ENCODE measurements around the gene TBX1. TPM values are rescaled to one million over a fixed set of nuclear protein-coding genes. Genes with fewer than 3 reads are reported as not detected.

TBX1 gene
- polyA plus RNA-seq, 1 donor from 2014 or later = not detected

DNA sequence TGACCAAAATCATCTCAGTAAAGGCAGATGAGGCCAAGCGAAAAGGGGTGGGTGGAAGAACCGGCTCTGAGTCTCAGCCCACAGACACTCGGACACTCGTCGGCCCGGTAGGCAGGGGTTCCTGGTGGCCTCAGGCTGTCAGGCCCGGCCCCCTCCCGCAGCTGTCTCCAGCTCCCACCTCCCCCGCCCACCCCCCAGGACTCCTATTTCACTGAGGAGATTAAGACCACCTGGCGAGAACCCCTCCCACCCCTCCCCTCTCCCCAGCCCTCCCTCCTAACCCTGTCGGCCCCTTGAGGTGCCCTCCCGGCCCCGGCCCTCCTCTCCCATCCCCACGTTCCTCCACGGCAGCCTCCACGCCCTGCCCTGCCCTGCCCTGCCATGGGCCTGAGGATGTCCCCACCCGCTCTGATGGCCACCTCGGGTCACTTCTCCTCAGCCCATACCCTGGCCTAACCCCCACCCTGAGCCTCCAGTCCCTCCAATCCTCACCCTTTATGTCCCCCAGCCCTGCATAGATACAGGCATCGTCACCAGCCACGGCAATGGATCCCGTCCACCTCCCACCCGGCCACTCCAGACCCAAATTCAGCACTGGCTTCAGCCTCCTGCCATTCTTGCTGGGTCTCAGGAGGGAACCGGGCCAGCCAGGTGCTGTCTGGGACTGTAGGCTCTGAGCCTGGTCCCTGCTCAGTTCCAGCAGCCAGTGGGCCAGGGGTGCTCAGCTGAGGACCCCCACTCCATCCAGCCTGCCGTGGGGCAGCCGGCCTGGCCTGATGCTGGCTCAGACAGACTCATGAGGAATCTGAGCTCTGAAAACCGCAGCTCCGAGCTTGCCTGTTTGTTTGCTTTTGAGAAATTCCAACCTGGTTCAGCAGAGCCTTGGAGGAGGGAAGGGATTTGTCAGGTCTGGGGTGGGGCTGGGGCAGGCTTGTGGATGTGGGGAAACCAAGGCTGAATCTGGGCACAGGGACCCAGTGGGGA lies 9.8 kb upstream of the TBX1 start:
- Histone ChIP-seq H3K9me3 (ENCODE audit: low read length) (no peaks in the 10 kb centered on the region), H3F3A (ENCODE audit: insufficient read depth, low read length, poor library complexity, severe bottlenecking) (no peaks in the 10 kb centered on the region), H3K9ac (ENCODE audit: low read length) (no peak overlapping the region), H3K9me2 (ENCODE audit: insufficient read depth, low read length) (no peaks in the 10 kb centered on the region), H3K79me2 (replicated peaks; ENCODE audit: insufficient read depth, low read length) (no peaks in the 10 kb centered on the region), H3K4me2 (ENCODE audit: low read length) (no peak overlapping the region), H4K20me1 (ENCODE audit: insufficient read depth) (no peaks in the 10 kb centered on the region), H3K4me3 (ENCODE audit: low read length) (no peak overlapping the region), H2AFZ (ENCODE audit: low read depth, low read length) (no peak overlapping the region), H3K36me3 (ENCODE audit: insufficient read depth, low read length) (no peaks in the 10 kb centered on the region), H3K27ac (ENCODE audit: low read length) (no peak overlapping the region), H3K27me3 (ENCODE audit: insufficient read depth, low read depth, low read length) (peaks cover 43% of the 10 kb centered on the region)
- TF ChIP-seq TAF1 (IDR thresholded peaks at IDR 0.05; ENCODE audit: low read depth) = no peak
- TF ChIP-seq, protein P1, sequence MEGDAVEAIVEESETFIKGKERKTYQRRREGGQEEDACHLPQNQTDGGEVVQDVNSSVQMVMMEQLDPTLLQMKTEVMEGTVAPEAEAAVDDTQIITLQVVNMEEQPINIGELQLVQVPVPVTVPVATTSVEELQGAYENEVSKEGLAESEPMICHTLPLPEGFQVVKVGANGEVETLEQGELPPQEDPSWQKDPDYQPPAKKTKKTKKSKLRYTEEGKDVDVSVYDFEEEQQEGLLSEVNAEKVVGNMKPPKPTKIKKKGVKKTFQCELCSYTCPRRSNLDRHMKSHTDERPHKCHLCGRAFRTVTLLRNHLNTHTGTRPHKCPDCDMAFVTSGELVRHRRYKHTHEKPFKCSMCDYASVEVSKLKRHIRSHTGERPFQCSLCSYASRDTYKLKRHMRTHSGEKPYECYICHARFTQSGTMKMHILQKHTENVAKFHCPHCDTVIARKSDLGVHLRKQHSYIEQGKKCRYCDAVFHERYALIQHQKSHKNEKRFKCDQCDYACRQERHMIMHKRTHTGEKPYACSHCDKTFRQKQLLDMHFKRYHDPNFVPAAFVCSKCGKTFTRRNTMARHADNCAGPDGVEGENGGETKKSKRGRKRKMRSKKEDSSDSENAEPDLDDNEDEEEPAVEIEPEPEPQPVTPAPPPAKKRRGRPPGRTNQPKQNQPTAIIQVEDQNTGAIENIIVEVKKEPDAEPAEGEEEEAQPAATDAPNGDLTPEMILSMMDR (IDR thresholded peaks at IDR 0.05; ENCODE audit: poor library complexity, severe bottlenecking) = no peak
- TF ChIP-seq MXI1 (conservative IDR thresholded peaks at IDR 0.05; ENCODE audit: poor library complexity, severe bottlenecking) = no peak
- no peak for TF ChIP-seq EP300 (conservative IDR thresholded peaks at IDR 0.05; ENCODE audit: poor library complexity, severe bottlenecking)
- TF ChIP-seq, protein P2, sequence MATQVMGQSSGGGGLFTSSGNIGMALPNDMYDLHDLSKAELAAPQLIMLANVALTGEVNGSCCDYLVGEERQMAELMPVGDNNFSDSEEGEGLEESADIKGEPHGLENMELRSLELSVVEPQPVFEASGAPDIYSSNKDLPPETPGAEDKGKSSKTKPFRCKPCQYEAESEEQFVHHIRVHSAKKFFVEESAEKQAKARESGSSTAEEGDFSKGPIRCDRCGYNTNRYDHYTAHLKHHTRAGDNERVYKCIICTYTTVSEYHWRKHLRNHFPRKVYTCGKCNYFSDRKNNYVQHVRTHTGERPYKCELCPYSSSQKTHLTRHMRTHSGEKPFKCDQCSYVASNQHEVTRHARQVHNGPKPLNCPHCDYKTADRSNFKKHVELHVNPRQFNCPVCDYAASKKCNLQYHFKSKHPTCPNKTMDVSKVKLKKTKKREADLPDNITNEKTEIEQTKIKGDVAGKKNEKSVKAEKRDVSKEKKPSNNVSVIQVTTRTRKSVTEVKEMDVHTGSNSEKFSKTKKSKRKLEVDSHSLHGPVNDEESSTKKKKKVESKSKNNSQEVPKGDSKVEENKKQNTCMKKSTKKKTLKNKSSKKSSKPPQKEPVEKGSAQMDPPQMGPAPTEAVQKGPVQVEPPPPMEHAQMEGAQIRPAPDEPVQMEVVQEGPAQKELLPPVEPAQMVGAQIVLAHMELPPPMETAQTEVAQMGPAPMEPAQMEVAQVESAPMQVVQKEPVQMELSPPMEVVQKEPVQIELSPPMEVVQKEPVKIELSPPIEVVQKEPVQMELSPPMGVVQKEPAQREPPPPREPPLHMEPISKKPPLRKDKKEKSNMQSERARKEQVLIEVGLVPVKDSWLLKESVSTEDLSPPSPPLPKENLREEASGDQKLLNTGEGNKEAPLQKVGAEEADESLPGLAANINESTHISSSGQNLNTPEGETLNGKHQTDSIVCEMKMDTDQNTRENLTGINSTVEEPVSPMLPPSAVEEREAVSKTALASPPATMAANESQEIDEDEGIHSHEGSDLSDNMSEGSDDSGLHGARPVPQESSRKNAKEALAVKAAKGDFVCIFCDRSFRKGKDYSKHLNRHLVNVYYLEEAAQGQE (IDR thresholded peaks at IDR 0.05; ENCODE audit: borderline replicate concordance) = no peak

DNA sequence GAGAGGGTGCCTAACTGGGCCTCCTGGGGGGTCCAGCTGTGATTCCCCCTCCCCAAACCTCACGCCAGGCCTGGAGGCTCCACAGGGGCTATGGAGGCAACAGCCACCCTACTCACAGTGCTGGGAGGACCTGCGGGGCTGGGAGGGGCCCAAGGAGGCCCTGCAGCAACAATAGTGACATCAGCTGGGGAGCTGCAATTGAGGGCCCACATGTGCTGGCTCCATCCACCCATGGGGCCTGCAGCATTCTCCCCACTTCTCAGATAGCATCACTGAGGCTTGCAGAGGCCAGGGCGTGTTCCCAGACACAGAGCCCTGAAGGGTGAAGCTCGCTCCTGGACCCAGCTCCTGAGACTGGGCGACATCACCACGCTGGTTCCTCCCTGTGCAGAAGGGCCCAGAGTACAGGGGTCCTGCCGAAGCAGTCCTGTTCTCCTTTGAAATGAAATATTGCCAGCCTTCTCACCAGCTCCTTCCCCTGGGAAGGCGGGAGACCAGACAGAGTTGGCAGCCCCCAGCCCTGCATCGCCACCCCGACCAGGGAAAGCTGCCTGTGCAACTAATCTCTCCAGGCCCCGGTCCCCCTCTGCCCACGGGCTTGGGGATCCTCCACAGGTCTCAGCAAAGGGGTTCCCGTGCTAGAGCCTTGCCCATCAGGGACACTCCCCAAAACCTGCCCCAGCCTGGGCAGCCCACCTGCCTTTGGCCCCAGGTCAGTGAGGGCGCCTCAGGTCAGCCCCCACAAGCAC lies 8.9 kb upstream of the TBX1 start:
- no peaks in the 10 kb centered on the region for H3K9me2 ChIP-seq (ENCODE audit: insufficient read depth, low read length)
- H2AFZ ChIP-seq (ENCODE audit: low read depth, low read length) = no peak overlapping the region
- H3K79me2 ChIP-seq (replicated peaks; ENCODE audit: insufficient read depth, low read length) = no peaks in the 10 kb centered on the region
- H3F3A ChIP-seq (ENCODE audit: insufficient read depth, low read length, poor library complexity, severe bottlenecking) = no peaks in the 10 kb centered on the region
- no peak overlapping the region for H3K4me2 ChIP-seq (ENCODE audit: low read length)
- no peaks in the 10 kb centered on the region for H3K36me3 ChIP-seq (ENCODE audit: insufficient read depth, low read length)
- no peak overlapping the region for H3K27ac ChIP-seq (ENCODE audit: low read length)
- peaks cover 52% of the 10 kb centered on the region for H3K27me3 ChIP-seq (ENCODE audit: insufficient read depth, low read depth, low read length)
- no peaks in the 10 kb centered on the region for H4K20me1 ChIP-seq (ENCODE audit: insufficient read depth)
- H3K9me3 ChIP-seq (ENCODE audit: low read length) = no peaks in the 10 kb centered on the region
- TF ChIP-seq EP300 (conservative IDR thresholded peaks at IDR 0.05; ENCODE audit: poor library complexity, severe bottlenecking) = no peak
- no peak for TF ChIP-seq POLR2AphosphoS5 (IDR thresholded peaks at IDR 0.05)
- TF ChIP-seq, protein P1 (IDR thresholded peaks at IDR 0.05; ENCODE audit: poor library complexity, severe bottlenecking) = no peak
- TF ChIP-seq MXI1 (conservative IDR thresholded peaks at IDR 0.05; ENCODE audit: poor library complexity, severe bottlenecking) = no peak
- TF ChIP-seq EZH2 (IDR thresholded peaks at IDR 0.05; ENCODE audit: borderline replicate concordance, insufficient read depth, low read length, poor library complexity, severe bottlenecking) = no peak
- no peak overlapping the region for H3K9ac ChIP-seq (ENCODE audit: low read length)
- H3K4me3 ChIP-seq (ENCODE audit: low read length) = no peak overlapping the region

All from neural cell (in vitro differentiated cells).